GM19025 (cell line): Measurements from ENCODE around the gene AKR1C2.
"Not testable (repeated sequence)": the region's sequence is repeated elsewhere in the genome, so short reads cannot be mapped to it uniquely, and the experiment has no call there.

Source experiments
- ATAC-seq: cut with Tn5 transposase; IDR thresholded peaks from one replicate; pipeline ENCODE4 v1.9.1; 2021; ENCODE audit warnings: mild to moderate bottlenecking, low read depth, moderate library complexity; ENCODE audit not compliant: unreplicated experiment

The AKR1C2 gene

GRCh38 chr10:5003127-5004029, at the start of gene AKR1C2:
AKR1C2 (minus strand) TSS chr10:5003857; CDS start chr10:5003835, 22 bp downstream.
- ATAC-seq = not testable (repeated sequence)

- ATAC-seq = not testable (repeated sequence)
These were observed 49.4 kb upstream of the AKR1C2 start for GRCh38 chr10:5052951-5053500.

GRCh38 chr10:5047912-5048628, 44.4 kb upstream of the AKR1C2 start:
- ATAC-seq = no peak

GRCh38 chr10:5047055-5047454, 43.4 kb upstream of the AKR1C2 start:
- ATAC-seq = not testable (repeated sequence)

GRCh38 chr10:5046410-5046809, 42.8 kb upstream of the AKR1C2 start:
- no peak for ATAC-seq

- ATAC-seq = no peak
These were observed 41.4 kb upstream of the AKR1C2 start for GRCh38 chr10:5045095-5045494.

GRCh38 chr10:5043716-5044115, 40.1 kb upstream of the AKR1C2 start:
- no peak for ATAC-seq

GRCh38 chr10:5042922-5043321, 39.3 kb upstream of the AKR1C2 start:
- ATAC-seq = no peak

GRCh38 chr10:5041471-5042023, 37.9 kb upstream of the AKR1C2 start:
- ATAC-seq = no peak

- no peak for ATAC-seq
These were observed 37.3 kb upstream of the AKR1C2 start for GRCh38 chr10:5040781-5041470.

- ATAC-seq = no peak
These were observed 36.5 kb upstream of the AKR1C2 start for GRCh38 chr10:5040010-5040673.

- ATAC-seq = no peak
These were observed 35.1 kb upstream of the AKR1C2 start for GRCh38 chr10:5038733-5039132.

GRCh38 chr10:5038101-5038500, 34.4 kb upstream of the AKR1C2 start:
- ATAC-seq = no peak

GRCh38 chr10:5036511-5036910, 32.9 kb upstream of the AKR1C2 start:
- ATAC-seq = no peak

GRCh38 chr10:5035356-5035755, 31.7 kb upstream of the AKR1C2 start:
- ATAC-seq = no peak

- no peak for ATAC-seq
These were observed 30.9 kb upstream of the AKR1C2 start for GRCh38 chr10:5034588-5034987.

- ATAC-seq = no peak
These were observed 29.6 kb upstream of the AKR1C2 start for GRCh38 chr10:5033061-5033778.

GRCh38 chr10:5032444-5032843, 28.8 kb upstream of the AKR1C2 start:
- ATAC-seq = not testable (repeated sequence)

- not testable (repeated sequence) for ATAC-seq
These were observed 27.9 kb upstream of the AKR1C2 start for GRCh38 chr10:5031588-5031987.
